Panc1 (cell line): ENCODE data around the gene C9orf57. TPM values are rescaled to one million over a fixed set of nuclear protein-coding genes. Genes with fewer than 3 reads are reported as not detected.

Source experiments
- ATAC-seq: fragments of 200-7000 bp; cut with Tn5 transposase; 2 replicates; pipeline ENCODE4 v1.9.1; 2020; ENCODE audit warnings: mild to moderate bottlenecking, moderate library complexity
- BruUV-seq: library from RNA; stranded (reverse); fragments of 400-500 nt; replicated peaks from 2 replicates; lab custom pipeline; 2021; lab: Mats Ljungman, UMichigan
- CTCF ChIA-PET: fragments of 300-600 bp; sonication (Branson Sonifier 250); formaldehyde crosslinking; loops from one replicate; lab custom pipeline; 2022; ENCODE audit warnings: antibody characterized with exemption; lab: Charles Lee
- POLR2A ChIA-PET: fragments of 300-600 bp; sonication (Branson Sonifier 250); formaldehyde crosslinking; loops from one replicate; lab custom pipeline; 2022; ENCODE audit warnings: antibody characterized with exemption; lab: Charles Lee
- DNase-seq: peaks from one replicate; pipeline ENCODE4 v3.0.0-alpha.2; 2010; ENCODE audit warnings: low read depth, low spot score
- H3K27ac ChIP-seq: 2 replicates; pipeline ENCODE4 v1.5.1; 2011; ENCODE audit warnings: mild to moderate bottlenecking, low read length, inconsistent platforms
- H3K27me3 ChIP-seq: fragments of 200-500 bp; sonication (Bioruptor generic); 2 replicates; pipeline ENCODE4 v1.6.0; 2014; ENCODE audit warnings: low read length, inconsistent platforms; ENCODE audit not compliant: control insufficient read depth, insufficient read depth
- H3K36me3 ChIP-seq: fragments of 200-500 bp; sonication (Bioruptor generic); 2 replicates; pipeline ENCODE4 v1.5.1; 2014; ENCODE audit warnings: inconsistent platforms, mild to moderate bottlenecking, low read length, moderate library complexity; ENCODE audit not compliant: control insufficient read depth, insufficient read depth
- H3K4me1 ChIP-seq: 2 replicates; pipeline ENCODE4 v1.5.1; 2011; ENCODE audit warnings: inconsistent platforms, mild to moderate bottlenecking, low read length, moderate library complexity; ENCODE audit not compliant: control insufficient read depth, insufficient read depth
- H3K4me3 ChIP-seq, 2 experiments: 2 replicates each; pipeline ENCODE4 v1.5.1; 2011 to 2012; ENCODE audit warnings: low read depth in 2 of 2, low read length in 2 of 2, mild to moderate bottlenecking in 2 of 2, inconsistent platforms in 1 of 2, moderate library complexity in 1 of 2
- H3K9me3 ChIP-seq: fragments of 200-500 bp; sonication (Bioruptor generic); 2 replicates; pipeline ENCODE4 v1.5.1; 2014; ENCODE audit warnings: low read depth, mild to moderate bottlenecking, inconsistent platforms, low read length, moderate library complexity; ENCODE audit not compliant: control insufficient read depth, insufficient read depth
- CTCF ChIP-seq: fragments of 450-650 bp; IDR thresholded peaks from 2 replicates; pipeline ENCODE4 v1.5.1; 2017; ENCODE audit warnings: mild to moderate bottlenecking
- POLR2AphosphoS5 ChIP-seq: IDR thresholded peaks from 2 replicates; pipeline ENCODE4 v1.6.1; 2012; ENCODE audit warnings: mild to moderate bottlenecking, low read depth, low read length, moderate library complexity
- REST ChIP-seq, 2 experiments: IDR thresholded peaks; 2 replicates each; pipeline ENCODE4 v1.6.1; 2011 to 2012; ENCODE audit warnings: low read depth in 2 of 2, control low read depth in 1 of 2, low read length in 1 of 2, mild to moderate bottlenecking in 1 of 2, moderate library complexity in 1 of 2; ENCODE audit not compliant: insufficient read depth in 1 of 2
- SIN3A ChIP-seq: IDR thresholded peaks from 2 replicates; pipeline ENCODE4 v1.6.1; 2012; ENCODE audit warnings: low read depth, mild to moderate bottlenecking, low read length, moderate library complexity, borderline replicate concordance; ENCODE audit not compliant: insufficient read depth
- TCF7L2 ChIP-seq: IDR thresholded peaks from 2 replicates; pipeline ENCODE4 v1.6.1; 2011; ENCODE audit warnings: mild to moderate bottlenecking, low read depth, low read length, inconsistent platforms
- in situ Hi-C: cut with HindIII; loops from 2 replicates; pipeline ENCODE4 v1.10.0; 2016; ENCODE audit warnings: low sequenced_read_pairs, low pct_unique_long_range_greater_than_20kb
- intact Hi-C: fragments of 100-400 bp; cut with micrococcal nuclease; formaldehyde crosslinking; loops from one replicate; pipeline ENCODE4 v1.10.0; 2022; ENCODE audit not compliant: unreplicated experiment
- total RNA-seq: library from RNA; stranded (reverse); gene quantifications from one replicate; pipeline ENCODE4 v1.2.1, GENCODE V29; 2021; ENCODE audit not compliant: unreplicated experiment

The C9orf57 gene
- total RNA-seq, 1 experiment from 2014 or later, result not detected

GRCh38 chr9:72042928-72043327, 17.5 kb downstream of the C9orf57 start:
- ChIA-PET POLR2A (no interaction called here), CTCF (no interaction called here)
- intact Hi-C loops (no loop called here), in situ Hi-C loops (loop anchor here (10.0 kb wide), 1 partner anchor 232 kb away; no protein-coding TSS in a partner anchor)
- Histone ChIP-seq H3K27ac (no peak overlapping the region), H3K27me3 (no peaks in the 10 kb centered on the region), H3K36me3 (no peaks in the 10 kb centered on the region), H3K4me1 (no peaks in the 10 kb centered on the region), H3K9me3 (no peaks in the 10 kb centered on the region), H3K4me3 (no peak overlapping the region)
- TF ChIP-seq CTCF (no peak), POLR2AphosphoS5 (no peak), SIN3A (no peak), TCF7L2 (no peak), REST (IDR thresholded peaks at IDR 0.05; ENCODE audit: insufficient read depth in 1 of 2, low read depth in 2 of 2, low read length in 1 of 2) (no peak)
- ATAC-seq, result no peak
- DNase-seq, result no peak
- no TSS peak for BruUV-seq

- no peak for ATAC-seq
- Histone ChIP-seq H3K4me3 (no peak overlapping the region), H3K27ac (no peak overlapping the region; the same call in 1 of the 2 replicates), H3K4me1 (no peaks in the 10 kb centered on the region), H3K36me3 (no peaks in the 10 kb centered on the region), H3K9me3 (no peaks in the 10 kb centered on the region), H3K27me3 (no peaks in the 10 kb centered on the region)
- no peak for DNase-seq
- intact Hi-C loops (no loop called here), in situ Hi-C loops (loop anchor here (10.0 kb wide), 1 partner anchor 233 kb away; no protein-coding TSS in a partner anchor)
- TF ChIP-seq CTCF (no peak), REST (IDR thresholded peaks at IDR 0.05; ENCODE audit: insufficient read depth in 1 of 2, low read depth in 2 of 2, low read length in 1 of 2) (no peak), SIN3A (no peak), POLR2AphosphoS5 (no peak), TCF7L2 (no peak)
- POLR2A ChIA-PET, result no interaction called here
- no TSS peak for BruUV-seq
- CTCF ChIA-PET, result no interaction called here
Measured at GRCh38 chr9:72041775-72042194, 18.6 kb downstream of the C9orf57 start.
